GM23338 (cell line): ENCODE data around the gene MAN1A2. TPM values are rescaled to one million over a fixed set of nuclear protein-coding genes. Genes with fewer than 3 reads are reported as not detected.

Experiments used
- ATAC-seq: fragments of 200-7000 bp; cut with Tn5 transposase; 3 replicates; pipeline ENCODE4 v1.9.1; 2020
- DNase-seq: peaks from one replicate; pipeline ENCODE4 v3.0.0-alpha.2; 2015; ENCODE audit warnings: low spot score
- H2AFZ ChIP-seq: fragments of 200-600 bp; sonication (generic); 2 replicates; pipeline ENCODE4 v1.8.0; 2016; ENCODE audit warnings: antibody characterized with exemption, mild to moderate bottlenecking, moderate library complexity
- H3F3A ChIP-seq: fragments of 200-600 bp; sonication (generic); replicated peaks from 2 replicates; pipeline ENCODE4 v1.8.0; 2017; ENCODE audit warnings: antibody characterized with exemption, mixed run types, low read depth
- H3K27ac ChIP-seq: fragments of 200-600 bp; sonication (generic); 2 replicates; pipeline ENCODE4 v1.6.1; 2016; ENCODE audit warnings: low read depth
- H3K27me3 ChIP-seq: fragments of 200-600 bp; sonication (generic); 2 replicates; pipeline ENCODE4 v1.8.0; 2016; ENCODE audit warnings: mild to moderate bottlenecking, mixed run types, moderate library complexity; ENCODE audit not compliant: insufficient read depth
- H3K36me3 ChIP-seq: fragments of 200-600 bp; sonication (generic); 2 replicates; pipeline ENCODE4 v1.8.0; 2016; ENCODE audit warnings: mild to moderate bottlenecking; ENCODE audit not compliant: insufficient read depth
- H3K4me1 ChIP-seq: fragments of 200-600 bp; sonication (generic); 2 replicates; pipeline ENCODE4 v1.8.0; 2016; ENCODE audit warnings: mild to moderate bottlenecking, moderate library complexity; ENCODE audit not compliant: insufficient read depth
- H3K4me2 ChIP-seq: fragments of 200-600 bp; sonication (generic); 2 replicates; pipeline ENCODE4 v1.7.1; 2017; ENCODE audit warnings: mixed run types
- H3K4me3 ChIP-seq: fragments of 200-600 bp; sonication (generic); 2 replicates; pipeline ENCODE4 v1.6.1; 2016; ENCODE audit warnings: mixed run types
- H3K79me2 ChIP-seq: fragments of 200-600 bp; sonication (generic); replicated peaks from 2 replicates; pipeline ENCODE4 v1.8.0; 2017; ENCODE audit warnings: mild to moderate bottlenecking; ENCODE audit not compliant: insufficient read depth
- H3K9me2 ChIP-seq: fragments of 200-600 bp; sonication (generic); 2 replicates; pipeline ENCODE4 v1.8.0; 2017; ENCODE audit not compliant: insufficient read depth
- H4K20me1 ChIP-seq: fragments of 200-600 bp; sonication (generic); replicated peaks from 2 replicates; pipeline ENCODE4 v1.8.0; 2017; ENCODE audit warnings: mild to moderate bottlenecking; ENCODE audit not compliant: insufficient read depth
- H3K27ac Mint-ChIP-seq: 2 replicates; pipeline ENCODE4 v1.8.0; 2020; ENCODE audit warnings: inconsistent platforms, mild to moderate bottlenecking, moderate library complexity, mixed read lengths
- H3K27me3 Mint-ChIP-seq: 3 replicates; pipeline ENCODE4 v1.8.0; 2022; ENCODE audit warnings: low read depth, mild to moderate bottlenecking, moderate library complexity, mixed read lengths, inconsistent platforms; ENCODE audit not compliant: insufficient read depth, poor library complexity
- H3K36me3 Mint-ChIP-seq: 3 replicates; pipeline ENCODE4 v1.8.0; 2021; ENCODE audit warnings: low read depth, mild to moderate bottlenecking, inconsistent platforms, moderate library complexity, mixed read lengths
- H3K4me1 Mint-ChIP-seq: 3 replicates; pipeline ENCODE4 v1.8.0; 2020; ENCODE audit warnings: mild to moderate bottlenecking, inconsistent platforms, mixed read lengths
- H3K4me3 Mint-ChIP-seq: 3 replicates; pipeline ENCODE4 v1.8.0; 2021; ENCODE audit warnings: moderate library complexity, mild to moderate bottlenecking, inconsistent platforms, mixed read lengths
- H3K9me3 Mint-ChIP-seq: 3 replicates; pipeline ENCODE4 v1.8.0; 2020; ENCODE audit warnings: moderate library complexity, mild to moderate bottlenecking, inconsistent platforms, mixed read lengths
- CTCF ChIP-seq, 2 experiments: fragments of 200-600 bp in 1 of 2; sonication (generic) in 1 of 2; conservative IDR thresholded peaks; 2 replicates each; pipeline versions ENCODE4 v1.5.1 to v1.6.1; 2016 to 2017; ENCODE audit warnings: antibody characterized with exemption in 2 of 2, low read depth in 2 of 2, mild to moderate bottlenecking in 2 of 2, moderate library complexity in 1 of 2
- EZH2 ChIP-seq: fragments of 200-600 bp; sonication (generic); IDR thresholded peaks from one replicate; pipeline ENCODE4 v1.8.0; 2017; ENCODE audit warnings: antibody characterized with exemption, mild to moderate bottlenecking, low read depth; ENCODE audit not compliant: unreplicated experiment
- JUNB ChIP-seq: IDR thresholded peaks from one replicate; pipeline ENCODE4 v1.6.1; 2016; ENCODE audit warnings: antibody characterized with exemption; ENCODE audit not compliant: unreplicated experiment
- POLR2AphosphoS5 ChIP-seq: IDR thresholded peaks from 2 replicates; pipeline ENCODE4 v1.6.1; 2016; ENCODE audit warnings: antibody characterized with exemption, low read depth
- ZNF114 ChIP-seq: fragments of 250-450 bp; sonication (Bioruptor Pico); IDR thresholded peaks from 2 replicates; pipeline ENCODE4 v1.5.0; 2020; ENCODE audit warnings: mild to moderate bottlenecking, moderate library complexity
- polyA plus RNA-seq: library from polyadenylated mRNA; unstranded; fragments of >200 nt; fragmentation: Nextera tagmentation; extraction: Ambion mirVana; gene quantifications from 2 replicates; pipeline ENCODE4 v1.2.1, GENCODE V29; 2016
- total RNA-seq: library from RNA; depleted of rRNA; stranded (reverse); fragments of >200 nt; shearing (Covaris generic); gene quantifications from 2 replicates; pipeline ENCODE4 v1.2.3, GENCODE V29; 2014
- TF ChIP-seq, protein P1 (sequence below): IDR thresholded peaks from one replicate; pipeline ENCODE4 v1.6.1; 2018; ENCODE audit warnings: antibody characterized with exemption; ENCODE audit not compliant: unreplicated experiment

Gene MAN1A2
- total and polyA plus RNA-seq, 2 experiments from 2014 or later, result 18.6 to 22.2 TPM

- H3K4me1 Mint-ChIP-seq, result peaks cover 6% of the 10 kb centered on the region; the same call in 1 of the 3 replicates
- Histone ChIP-seq H3K36me3 (no peaks in the 10 kb centered on the region), H4K20me1 (no peaks in the 10 kb centered on the region), H3K27me3 (no peaks in the 10 kb centered on the region), H3K27ac (no peak overlapping the region), H3F3A (no peaks in the 10 kb centered on the region), H3K79me2 (no peaks in the 10 kb centered on the region), H3K9me2 (peaks cover 10% of the 10 kb centered on the region; the same call in 1 of the 2 replicates), H3K4me3 (no peak overlapping the region), H3K4me1 (no peaks in the 10 kb centered on the region), H3K4me2 (no peak overlapping the region), H2AFZ (no peak overlapping the region)
- no peak for TF ChIP-seq JUNB
- TF ChIP-seq ZNF114 (CRISPR knock-in tag), result no peak
- DNase-seq (no peak), ATAC-seq (no peak)
- H3K27me3 Mint-ChIP-seq, result no peaks in the 10 kb centered on the region
- H3K9me3 Mint-ChIP-seq, result no peaks in the 10 kb centered on the region
- H3K4me3 Mint-ChIP-seq, result no peak overlapping the region
- no peak overlapping the region for H3K27ac Mint-ChIP-seq
- H3K36me3 Mint-ChIP-seq, result no peaks in the 10 kb centered on the region
These were observed 168.6 kb downstream of the MAN1A2 start for GRCh38 chr1:117535821-117536220.

DNA sequence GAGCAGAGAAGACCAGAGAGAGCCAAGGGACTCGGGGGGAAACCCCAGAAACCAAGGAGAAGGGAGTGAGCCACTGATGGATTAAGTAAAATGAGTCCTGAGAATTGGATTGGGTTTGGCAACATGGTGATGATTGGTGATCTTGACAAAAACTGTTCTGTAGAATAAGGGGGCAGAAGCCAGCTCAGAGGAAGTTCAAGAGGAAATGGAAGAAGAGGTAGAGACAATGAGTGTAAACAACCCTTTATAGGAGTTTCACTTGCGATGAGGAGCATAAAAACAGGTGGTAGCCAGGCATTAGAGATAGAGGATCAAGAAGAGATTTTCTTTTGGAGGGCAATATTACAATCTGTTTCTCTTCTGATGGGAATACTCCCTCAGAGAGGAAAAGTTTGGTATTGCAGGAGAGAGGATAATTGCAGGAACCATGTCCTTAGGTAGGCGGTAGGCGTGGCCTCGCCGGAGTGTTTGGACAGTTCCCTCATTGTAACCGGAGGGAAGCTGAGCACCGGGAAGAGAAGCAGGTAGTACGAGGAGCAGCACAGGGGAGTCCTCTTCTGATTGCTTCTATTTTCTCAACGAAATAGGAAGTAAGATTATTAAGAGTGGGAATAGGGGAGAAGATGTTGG is 170.2 kb downstream of the MAN1A2 start:
- no peak overlapping the region for H2AFZ ChIP-seq
- H3F3A ChIP-seq, result no peaks in the 10 kb centered on the region
- H3K27ac ChIP-seq, result no peak overlapping the region
- H3K27me3 Mint-ChIP-seq, result no peaks in the 10 kb centered on the region
- H3K9me2 ChIP-seq, result peaks cover 10% of the 10 kb centered on the region; the same call in 1 of the 2 replicates
- H3K4me3 ChIP-seq, result no peak overlapping the region
- ATAC-seq, result peak; percentile 69
- no peaks in the 10 kb centered on the region for H3K27me3 ChIP-seq
- no peaks in the 10 kb centered on the region for H3K36me3 ChIP-seq
- peak; percentile 75 for DNase-seq
- no peaks in the 10 kb centered on the region for H3K79me2 ChIP-seq
- H3K27ac Mint-ChIP-seq, result no peak overlapping the region
- peaks cover 6% of the 10 kb centered on the region; the same call in 1 of the 3 replicates for H3K4me1 Mint-ChIP-seq
- no peaks in the 10 kb centered on the region for H3K36me3 Mint-ChIP-seq
- no peak overlapping the region for H3K4me3 Mint-ChIP-seq
- H3K4me1 ChIP-seq, result no peaks in the 10 kb centered on the region
- TF ChIP-seq POLR2AphosphoS5 (no peak), EZH2 (no peak), CTCF (conservative IDR thresholded peaks at IDR 0.05; ENCODE audit: low read depth in 2 of 2) (0 out of 4 replicates have a peak, but pooled peaks of 1 of the 2 experiments have one; percentile 22)
- TF ChIP-seq, protein P1, sequence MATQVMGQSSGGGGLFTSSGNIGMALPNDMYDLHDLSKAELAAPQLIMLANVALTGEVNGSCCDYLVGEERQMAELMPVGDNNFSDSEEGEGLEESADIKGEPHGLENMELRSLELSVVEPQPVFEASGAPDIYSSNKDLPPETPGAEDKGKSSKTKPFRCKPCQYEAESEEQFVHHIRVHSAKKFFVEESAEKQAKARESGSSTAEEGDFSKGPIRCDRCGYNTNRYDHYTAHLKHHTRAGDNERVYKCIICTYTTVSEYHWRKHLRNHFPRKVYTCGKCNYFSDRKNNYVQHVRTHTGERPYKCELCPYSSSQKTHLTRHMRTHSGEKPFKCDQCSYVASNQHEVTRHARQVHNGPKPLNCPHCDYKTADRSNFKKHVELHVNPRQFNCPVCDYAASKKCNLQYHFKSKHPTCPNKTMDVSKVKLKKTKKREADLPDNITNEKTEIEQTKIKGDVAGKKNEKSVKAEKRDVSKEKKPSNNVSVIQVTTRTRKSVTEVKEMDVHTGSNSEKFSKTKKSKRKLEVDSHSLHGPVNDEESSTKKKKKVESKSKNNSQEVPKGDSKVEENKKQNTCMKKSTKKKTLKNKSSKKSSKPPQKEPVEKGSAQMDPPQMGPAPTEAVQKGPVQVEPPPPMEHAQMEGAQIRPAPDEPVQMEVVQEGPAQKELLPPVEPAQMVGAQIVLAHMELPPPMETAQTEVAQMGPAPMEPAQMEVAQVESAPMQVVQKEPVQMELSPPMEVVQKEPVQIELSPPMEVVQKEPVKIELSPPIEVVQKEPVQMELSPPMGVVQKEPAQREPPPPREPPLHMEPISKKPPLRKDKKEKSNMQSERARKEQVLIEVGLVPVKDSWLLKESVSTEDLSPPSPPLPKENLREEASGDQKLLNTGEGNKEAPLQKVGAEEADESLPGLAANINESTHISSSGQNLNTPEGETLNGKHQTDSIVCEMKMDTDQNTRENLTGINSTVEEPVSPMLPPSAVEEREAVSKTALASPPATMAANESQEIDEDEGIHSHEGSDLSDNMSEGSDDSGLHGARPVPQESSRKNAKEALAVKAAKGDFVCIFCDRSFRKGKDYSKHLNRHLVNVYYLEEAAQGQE, result peak; percentile 54
- H3K9me3 Mint-ChIP-seq, result no peaks in the 10 kb centered on the region
- no peaks in the 10 kb centered on the region for H4K20me1 ChIP-seq
- no peak overlapping the region for H3K4me2 ChIP-seq
